Midbrain (tissue), 1 donor: ENCODE measurements around the gene FEV.
A peak's percentile ranks its signal among the peaks of the same experiment; 100 is the strongest.

Source experiments
- DNase-seq: peaks from one replicate; lab custom pipeline; 2025; lab: John Stamatoyannopoulos, UW

The FEV gene

DNA sequence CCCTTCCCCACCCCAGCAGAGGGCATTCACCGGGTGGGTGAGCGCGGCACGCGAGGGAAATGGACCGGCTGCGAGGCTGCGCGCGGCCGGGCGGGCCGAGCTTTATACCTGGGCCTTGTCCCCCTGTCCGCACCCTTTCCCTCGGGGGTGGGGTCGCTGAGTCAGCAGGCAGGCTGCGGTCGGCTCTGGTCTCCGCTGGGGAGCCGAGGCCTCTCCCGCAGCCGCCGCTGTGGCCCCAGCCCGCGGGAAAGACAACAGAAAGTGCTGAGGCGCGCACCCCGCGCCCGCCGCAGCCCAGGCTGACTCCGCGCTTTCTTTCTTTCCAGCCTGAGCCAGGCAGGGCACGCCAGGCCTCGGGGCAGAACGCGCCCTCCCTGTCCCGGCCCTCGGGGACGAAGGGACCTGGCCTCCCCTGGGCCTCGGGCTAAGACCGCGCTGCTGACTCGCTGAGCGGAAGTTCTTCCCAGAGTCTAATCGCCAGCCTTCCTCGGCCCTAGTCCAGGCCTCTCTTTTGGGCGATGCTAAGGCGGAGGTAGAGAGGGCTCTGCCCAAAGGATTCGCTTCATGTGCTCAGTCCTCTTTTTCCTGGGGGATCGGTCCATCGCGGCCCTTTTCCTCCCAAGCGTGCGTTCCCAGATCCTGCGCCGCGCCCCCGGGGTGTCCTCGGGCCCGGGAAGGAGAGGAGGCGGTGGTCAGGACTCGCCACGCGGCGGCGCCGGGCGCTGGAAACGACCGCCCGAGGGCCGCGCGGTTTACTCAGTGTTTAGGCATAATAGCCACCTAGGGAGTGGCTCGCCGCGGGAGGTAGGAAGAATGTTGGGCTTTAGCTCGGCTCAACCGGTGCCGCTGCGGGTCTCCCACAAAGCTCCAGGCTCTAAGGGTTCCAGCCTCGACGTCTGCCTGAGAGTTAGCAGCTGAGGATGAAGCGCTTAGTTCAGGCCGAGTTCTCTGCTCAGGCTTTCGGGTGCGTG lies 8.6 kb upstream of the FEV start, which contains the start of gene CRYBA2:
TSS of gene CRYBA2 (minus strand) at position 78 of the 971 bp plus-strand sequence. CDS start 246 bp downstream, outside the sequence.
- DNase-seq, result no peak

- no peak for DNase-seq
Observed at GRCh38 chr2:218992703-218993344, 7.8 kb upstream of the FEV start.

- DNase-seq, result no peak
Observed at GRCh38 chr2:218992196-218992595, 7.2 kb upstream of the FEV start.

- no peak for DNase-seq
Observed at GRCh38 chr2:218991674-218992168, 6.7 kb upstream of the FEV start.

DNA sequence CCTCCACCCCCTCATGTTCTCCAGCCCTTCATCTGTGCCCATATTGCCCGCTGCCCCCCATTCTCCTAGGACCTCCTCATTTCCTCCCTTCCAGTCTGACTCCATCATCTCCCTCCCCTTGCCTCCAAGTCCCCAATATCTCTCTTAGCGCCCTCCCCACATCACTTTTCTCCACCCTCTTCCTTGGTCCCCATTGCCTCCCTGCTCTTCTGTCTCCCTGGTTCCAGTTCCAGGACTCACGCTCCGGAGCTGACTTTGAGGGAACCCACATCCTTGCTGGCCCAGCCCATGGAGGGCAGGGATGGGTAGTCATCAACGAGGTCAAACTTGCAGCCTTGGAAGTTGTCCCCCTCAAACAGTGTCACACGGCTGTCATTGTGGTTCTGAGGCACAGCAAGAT lies 5.6 kb upstream of the FEV start:
- no peak for DNase-seq

DNA sequence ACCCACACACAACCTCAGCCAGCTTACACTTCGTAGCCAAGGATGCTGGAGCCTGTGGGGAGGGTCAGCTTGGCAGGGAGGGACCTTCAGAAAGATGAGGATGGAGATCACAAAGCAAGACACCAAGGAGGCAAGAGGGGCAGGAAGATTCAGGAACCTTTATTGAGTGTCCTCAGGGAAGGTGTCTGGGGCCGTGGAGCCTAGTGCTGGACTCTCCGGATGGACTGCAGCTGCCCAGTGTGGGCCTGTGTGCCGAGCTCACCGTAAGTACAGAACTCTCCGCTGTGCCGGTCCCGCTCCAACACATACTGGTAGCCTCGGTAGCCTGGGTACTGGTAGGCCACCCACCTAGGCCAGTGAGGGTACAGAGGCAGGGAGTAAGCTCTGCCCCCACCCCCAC lies 5.1 kb upstream of the FEV start:
- no peak for DNase-seq

DNA sequence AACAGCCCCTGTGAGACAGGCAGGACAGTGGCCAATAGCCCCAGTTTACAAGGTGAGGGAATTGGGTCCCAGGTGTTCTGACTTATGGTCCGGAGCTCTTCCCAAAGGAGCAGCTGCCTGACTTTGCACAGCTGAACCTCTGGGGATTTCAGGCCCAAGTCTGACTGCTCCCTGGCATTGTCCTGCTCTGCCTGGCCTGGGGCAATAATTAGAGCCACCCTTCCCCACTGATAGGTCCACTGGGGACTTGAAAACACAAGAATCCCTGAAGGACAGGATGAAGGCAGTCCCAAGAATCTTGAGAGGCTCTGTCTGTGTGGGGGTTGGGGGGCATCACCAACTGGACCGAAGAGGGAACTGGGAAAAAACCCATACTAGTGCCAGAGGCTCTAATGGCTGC lies 3.7 kb upstream of the FEV start:
- no peak for DNase-seq

DNA sequence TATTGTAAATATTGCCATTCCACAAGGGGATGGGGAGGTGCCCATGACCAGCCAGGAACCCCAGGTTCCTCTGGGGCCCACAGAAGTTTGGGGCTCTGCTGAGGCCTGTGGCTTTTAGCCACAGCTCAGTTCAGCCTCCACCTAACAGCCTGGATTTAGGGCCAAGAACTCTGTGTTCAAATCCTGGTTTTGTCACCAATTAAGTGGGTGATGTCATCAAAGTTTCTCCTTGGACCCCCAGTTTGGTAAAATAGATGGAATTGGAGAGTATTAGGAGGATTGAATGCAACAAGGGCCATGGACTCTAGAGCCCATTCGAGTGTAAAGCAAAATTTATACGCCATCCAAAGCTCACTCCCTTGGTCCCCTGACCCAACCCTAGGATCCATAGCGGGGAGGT lies 3.2 kb upstream of the FEV start:
- DNase-seq, result no peak

GRCh38 chr2:218986148-218986761 lies 1.3 kb upstream of the FEV start:
- DNase-seq, result no peak

DNA sequence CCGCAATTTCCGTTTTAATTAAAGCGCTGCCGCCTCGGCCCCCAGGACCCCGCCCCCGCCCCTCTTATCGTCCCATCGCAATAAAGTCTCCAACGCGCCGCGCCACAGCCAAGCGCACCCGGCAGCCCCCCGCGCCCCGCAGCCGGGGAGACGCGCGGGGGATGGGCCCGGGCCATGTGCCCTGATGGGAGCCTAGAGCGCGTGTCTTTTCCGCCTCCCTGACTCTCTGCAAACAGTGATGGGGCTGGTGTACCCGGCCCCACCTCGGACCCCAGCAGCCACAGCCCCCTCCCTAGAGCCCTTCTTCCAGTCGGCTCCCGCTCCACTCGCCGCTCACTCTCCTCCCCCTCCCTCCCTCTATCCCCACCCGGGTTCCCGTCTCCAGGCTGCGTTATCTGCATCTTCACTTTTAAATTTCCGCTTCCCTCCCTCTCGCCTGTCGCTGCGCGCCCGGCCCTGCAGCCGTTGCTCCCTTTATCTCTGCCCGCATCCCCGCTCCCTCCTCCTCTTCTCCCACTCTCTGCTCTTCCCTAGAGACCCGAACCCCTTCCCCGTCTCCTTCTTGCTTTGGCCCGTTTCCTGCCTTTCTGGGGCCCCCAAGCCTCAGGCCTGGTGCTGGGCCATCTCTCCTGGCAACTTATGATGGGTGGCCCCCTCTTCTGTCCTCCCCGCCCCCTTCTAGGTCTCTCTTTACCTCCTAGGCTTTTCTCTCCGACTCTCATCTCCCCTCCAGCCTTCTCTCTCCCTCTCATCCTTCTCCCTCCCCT lies 524 bp upstream of the FEV start:
- DNase-seq, result no peak

- DNase-seq, result no peak
Observed at GRCh38 chr2:218984239-218985020, 554 bp downstream of the FEV start.

DNA sequence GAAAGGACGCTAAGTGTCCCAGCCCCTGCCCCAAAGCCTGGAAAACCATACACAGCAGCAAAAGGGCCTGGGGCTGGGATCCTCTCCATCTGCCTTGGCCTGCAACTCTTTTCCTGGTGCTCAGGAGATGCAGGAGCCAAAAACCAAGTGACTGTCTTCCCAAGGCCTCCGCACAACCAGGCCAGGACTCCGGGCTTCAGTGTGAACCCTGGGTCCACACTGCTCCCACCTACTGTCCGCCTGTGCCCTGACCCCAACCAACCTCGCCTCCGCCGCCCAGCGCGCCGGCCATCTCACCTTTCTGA lies 1.1 kb downstream of the FEV start:
- no peak for DNase-seq

GRCh38 chr2:218983263-218983933 lies 1.6 kb downstream of the FEV start:
- DNase-seq, result no peak

DNA sequence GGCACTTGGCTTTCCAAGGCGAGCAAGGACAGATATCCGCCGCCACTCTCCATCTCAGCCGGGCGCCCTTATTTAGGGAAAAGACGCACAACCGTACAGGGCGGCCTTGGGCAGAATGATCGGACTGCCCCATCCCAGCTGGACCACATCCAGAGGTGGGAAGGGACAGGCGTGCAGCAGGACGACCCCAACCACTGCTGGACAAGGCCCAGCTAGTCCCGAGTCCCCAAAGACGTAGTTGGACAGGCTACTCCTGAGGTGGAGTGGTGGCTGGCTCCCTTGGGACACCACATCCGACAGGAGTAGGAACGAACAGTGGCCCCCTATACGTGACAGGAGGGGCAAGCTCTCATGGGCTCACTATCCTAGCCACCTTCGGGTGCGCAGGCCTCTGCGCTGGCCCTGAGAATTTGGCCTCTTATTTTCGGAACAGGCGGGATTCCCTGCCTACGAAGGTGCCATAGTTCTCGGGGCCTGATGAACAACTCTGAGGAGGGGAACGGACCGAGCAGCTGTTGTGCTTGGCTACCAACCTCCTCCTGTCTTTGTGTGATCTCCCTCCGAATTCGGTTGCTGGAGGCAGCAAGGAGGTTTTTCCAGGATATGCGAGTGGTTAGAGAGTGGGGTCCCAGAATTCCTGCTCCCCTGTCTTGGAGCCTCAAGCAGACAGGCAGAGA lies 2.3 kb downstream of the FEV start:
- no peak for DNase-seq

- DNase-seq, result no peak
Observed at GRCh38 chr2:218981881-218982585, 3.0 kb downstream of the FEV start.

DNA sequence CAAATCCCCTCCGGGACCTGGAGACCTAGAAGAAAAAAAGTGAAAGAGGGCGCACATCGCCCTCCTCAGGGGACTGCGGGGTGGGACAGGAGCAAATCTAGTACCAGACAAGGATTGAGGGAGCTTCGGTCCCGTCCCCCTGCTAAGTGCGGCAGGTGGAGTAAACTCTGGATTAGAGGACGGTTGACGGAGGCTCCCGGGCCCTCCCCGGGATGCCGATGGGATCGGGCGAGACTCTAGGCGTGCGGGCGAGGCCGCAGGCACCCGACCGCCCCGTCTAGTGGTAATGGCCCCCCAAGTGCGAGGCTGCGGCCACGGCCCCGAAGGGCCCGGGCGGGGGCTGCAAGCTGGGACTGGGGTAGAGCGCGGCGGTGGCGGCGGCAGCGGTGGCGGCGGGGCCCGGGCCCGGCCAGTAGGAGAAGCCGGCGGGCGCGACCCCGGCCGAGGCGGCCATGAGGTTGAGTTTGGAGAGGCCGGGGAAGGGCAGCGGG lies 3.5 kb downstream of the FEV start:
- no peak for DNase-seq

DNA sequence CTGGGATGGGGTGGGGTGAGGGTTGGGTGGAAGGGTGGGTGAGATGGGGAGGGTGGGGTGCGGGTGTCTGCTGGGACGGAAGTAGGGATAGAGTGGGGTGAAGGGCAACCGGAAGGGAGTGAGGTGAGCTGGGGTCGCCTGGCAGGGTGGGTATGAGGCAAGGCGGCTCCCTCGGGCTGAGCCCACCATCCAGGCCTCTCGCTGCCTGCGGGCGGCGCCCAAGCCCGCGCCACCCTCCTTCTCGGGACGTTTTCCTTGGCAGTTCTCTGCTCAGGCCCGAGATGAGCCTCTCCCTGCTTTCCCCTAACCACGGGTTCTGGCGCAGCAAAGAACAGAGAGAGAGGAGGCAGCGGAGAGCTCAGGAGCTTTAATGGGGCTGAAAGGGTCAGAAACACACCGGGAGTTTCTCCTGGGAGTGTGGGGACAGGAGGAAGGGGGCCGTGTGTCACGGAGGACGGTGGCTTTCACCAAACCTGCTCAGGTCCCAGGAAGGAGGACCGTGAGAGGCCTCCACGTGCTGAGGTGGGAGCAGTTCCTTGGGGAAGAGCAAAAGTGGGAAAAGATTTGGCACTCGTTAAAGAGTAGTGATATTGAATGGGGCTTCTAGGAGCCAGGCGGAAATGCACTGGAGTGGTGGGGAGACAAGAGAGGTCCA lies 4.1 kb downstream of the FEV start:
- no peak for DNase-seq

GRCh38 chr2:218979846-218980734 lies 4.9 kb downstream of the FEV start:
- DNase-seq, result peak; percentile 76
